Activated CD4-positive, alpha-beta T cell treated with anti-CD3 and anti-CD28 coated beads, Interleukin-2, amount 10 ng/mL, durations not matched to agents 7 days and 5 days (primary cell): ENCODE data around the gene ZNF791. TPM values are rescaled to one million over a fixed set of nuclear protein-coding genes. Genes with fewer than 3 reads are reported as not detected.

Experiments
- CTCF ChIA-PET: fragments of 350-600 bp; sonication (Branson Sonifier 250); formaldehyde crosslinking; loops from one replicate; lab custom pipeline; 2021; ENCODE audit warnings: antibody characterized with exemption; lab: Charles Lee
- POLR2A ChIA-PET: fragments of 350-600 bp; sonication (Branson Sonifier 250); formaldehyde crosslinking; loops from one replicate; lab custom pipeline; 2021; ENCODE audit warnings: antibody characterized with exemption; lab: Charles Lee
- DNase-seq: peaks from one replicate; pipeline ENCODE4 v3.0.0-alpha.2; 2020
- H3K27ac Mint-ChIP-seq: one replicate; pipeline ENCODE4 v1.8.0; 2021; ENCODE audit warnings: mild to moderate bottlenecking, moderate library complexity, mixed read lengths
- H3K27me3 Mint-ChIP-seq: one replicate; pipeline ENCODE4 v1.8.0; 2021; ENCODE audit warnings: mixed read lengths
- H3K36me3 Mint-ChIP-seq: one replicate; pipeline ENCODE4 v1.8.0; 2021; ENCODE audit warnings: low read depth, mixed read lengths
- H3K4me1 Mint-ChIP-seq: one replicate; pipeline ENCODE4 v1.8.0; 2021; ENCODE audit warnings: mixed read lengths
- H3K4me3 Mint-ChIP-seq: one replicate; pipeline ENCODE4 v1.8.0; 2021; ENCODE audit warnings: mild to moderate bottlenecking, moderate library complexity, mixed read lengths
- H3K9me3 Mint-ChIP-seq: one replicate; pipeline ENCODE4 v1.8.0; 2021; ENCODE audit warnings: mixed read lengths
- total RNA-seq, 2 experiments: library from RNA; stranded (reverse); gene quantifications; one replicate each; pipeline ENCODE4 v1.2.3, GENCODE V29; 2021

The ZNF791 gene
- total RNA-seq, 2 experiments from 2014 or later: 31.3 to 37.3 TPM

- Mint-ChIP-seq H3K9me3 (no peaks in the 10 kb centered on the region), H3K27me3 (no peaks in the 10 kb centered on the region), H3K4me3 (no peak overlapping the region), H3K27ac (no peak overlapping the region), H3K4me1 (peaks cover 23% of the 10 kb centered on the region), H3K36me3 (peaks cover 63% of the 10 kb centered on the region)
- CTCF ChIA-PET: interaction anchor here (1.3 kb wide), 1 partner anchor 21 kb away, joined by 4 read pairs; no protein-coding TSS in a partner anchor
- POLR2A ChIA-PET: no interaction called here
- DNase-seq: no peak
Observed at GRCh38 chr19:12660980-12661379, 50.3 kb downstream of the ZNF791 start.

- peaks cover 43% of the 10 kb centered on the region for H3K36me3 Mint-ChIP-seq
- H3K27ac Mint-ChIP-seq: peak overlapping the region; percentile 77
- no peak for DNase-seq
- peak overlapping the region; percentile 96 for H3K4me3 Mint-ChIP-seq
- no peaks in the 10 kb centered on the region for H3K9me3 Mint-ChIP-seq
- POLR2A ChIA-PET: no interaction called here
- H3K4me1 Mint-ChIP-seq: peaks cover 51% of the 10 kb centered on the region
- H3K27me3 Mint-ChIP-seq: no peaks in the 10 kb centered on the region
- CTCF ChIA-PET: interaction anchor here (0.8 to 2.0 kb wide), 4 partner anchors 8 to 105 kb away, joined by 3 to 9 read pairs (median 4); no protein-coding TSS in a partner anchor
Observed at GRCh38 chr19:12664406-12665280, 53.9 kb downstream of the ZNF791 start.

- H3K4me3 Mint-ChIP-seq: peak overlapping the region; percentile 96
- H3K27me3 Mint-ChIP-seq: no peaks in the 10 kb centered on the region
- H3K4me1 Mint-ChIP-seq: peaks cover 53% of the 10 kb centered on the region
- peak overlapping the region; percentile 77 for H3K27ac Mint-ChIP-seq
- peaks cover 38% of the 10 kb centered on the region for H3K36me3 Mint-ChIP-seq
- DNase-seq: peak; percentile 80
- ChIA-PET POLR2A (no interaction called here), CTCF (interaction anchor here (1.1 to 2.0 kb wide), 2 partner anchors 25 to 101 kb away, joined by 3 to 9 read pairs; no protein-coding TSS in a partner anchor)
- no peaks in the 10 kb centered on the region for H3K9me3 Mint-ChIP-seq
Observed at GRCh38 chr19:12665281-12665573, 54.5 kb downstream of the ZNF791 start.

GRCh38 chr19:12665671-12666264 lies 55.0 kb downstream of the ZNF791 start:
- POLR2A ChIA-PET: no interaction called here
- Mint-ChIP-seq H3K9me3 (no peaks in the 10 kb centered on the region), H3K27ac (peak overlapping the region; percentile 77), H3K36me3 (peaks cover 34% of the 10 kb centered on the region), H3K4me1 (peaks cover 57% of the 10 kb centered on the region), H3K27me3 (no peaks in the 10 kb centered on the region), H3K4me3 (peak overlapping the region; percentile 96)
- CTCF ChIA-PET: interaction anchor here (1.0 to 2.0 kb wide), 5 partner anchors 8 to 102 kb away, joined by 3 to 9 read pairs (median 3); no protein-coding TSS in a partner anchor
- no peak for DNase-seq

- Mint-ChIP-seq H3K36me3 (peaks cover 28% of the 10 kb centered on the region), H3K27me3 (no peaks in the 10 kb centered on the region), H3K9me3 (no peaks in the 10 kb centered on the region), H3K4me3 (peak within 1 kb of the TSS; percentile 96), H3K27ac (peak within 1 kb of the TSS; percentile 99), H3K4me1 (peaks cover 59% of the 10 kb centered on the region)
- CTCF ChIA-PET: interaction anchor here (1.0 to 2.0 kb wide), 4 partner anchors 8 to 102 kb away, joined by 3 to 9 read pairs (median 3); no protein-coding TSS in a partner anchor
- DNase-seq: peak; percentile 78
- POLR2A ChIA-PET: interaction anchor here (0.6 kb wide), 2 partner anchors 103 to 1463 kb away, joined by 4 read pairs; no protein-coding TSS in a partner anchor
Observed at GRCh38 chr19:12666265-12667048, 55.7 kb downstream of the ZNF791 start, which contains the start of the genes MAN2B1 and WDR83. Gene MAN2B1 (minus strand): TSS chr19:12666742. CDS start chr19:12666701, 41 bp downstream. Gene WDR83 (plus strand): TSS chr19:12666807. CDS start chr19:12669791, 2,984 bp downstream.

GRCh38 chr19:12667731-12668302 lies 57.1 kb downstream of the ZNF791 start:
- peak overlapping the region; percentile 96 for H3K4me3 Mint-ChIP-seq
- H3K36me3 Mint-ChIP-seq: peaks cover 30% of the 10 kb centered on the region
- H3K9me3 Mint-ChIP-seq: no peaks in the 10 kb centered on the region
- DNase-seq: no peak
- ChIA-PET POLR2A (no interaction called here), CTCF (interaction anchor here (1.0 kb wide), 1 partner anchor 28 kb away, joined by 4 read pairs; no protein-coding TSS in a partner anchor)
- H3K4me1 Mint-ChIP-seq: peaks cover 63% of the 10 kb centered on the region
- no peaks in the 10 kb centered on the region for H3K27me3 Mint-ChIP-seq
- peak overlapping the region; percentile 99 for H3K27ac Mint-ChIP-seq

GRCh38 chr19:12668346-12668745 lies 57.6 kb downstream of the ZNF791 start:
- Mint-ChIP-seq H3K27ac (peak overlapping the region; percentile 99), H3K9me3 (no peaks in the 10 kb centered on the region), H3K36me3 (peaks cover 26% of the 10 kb centered on the region), H3K4me3 (peak overlapping the region; percentile 96), H3K4me1 (peaks cover 62% of the 10 kb centered on the region), H3K27me3 (no peaks in the 10 kb centered on the region)
- no peak for DNase-seq
- ChIA-PET CTCF (interaction anchor here (1.0 to 4.4 kb wide), 2 partner anchors 12 to 28 kb away, joined by 4 to 23 read pairs; partner anchors contain the start of gene DHPS), POLR2A (interaction anchor here (1.0 kb wide), 1 partner anchor 10 kb away, joined by 8 read pairs; no protein-coding TSS in a partner anchor)

GRCh38 chr19:12668932-12669269 lies 58.2 kb downstream of the ZNF791 start:
- Mint-ChIP-seq H3K4me1 (peaks cover 59% of the 10 kb centered on the region), H3K27me3 (no peaks in the 10 kb centered on the region), H3K9me3 (no peaks in the 10 kb centered on the region), H3K27ac (peak overlapping the region; percentile 99), H3K36me3 (peaks cover 22% of the 10 kb centered on the region), H3K4me3 (peak overlapping the region; percentile 96)
- DNase-seq: peak; percentile 74
- ChIA-PET CTCF (interaction anchor here (0.9 to 4.4 kb wide), 4 partner anchors 11 to 508 kb away, joined by 3 to 23 read pairs (median 4); partner anchors contain the start of gene DHPS), POLR2A (interaction anchor here (1.0 kb wide), 1 partner anchor 9 kb away, joined by 8 read pairs; no protein-coding TSS in a partner anchor)

GRCh38 chr19:12669270-12670158 lies 58.8 kb downstream of the ZNF791 start:
- peaks cover 54% of the 10 kb centered on the region for H3K4me1 Mint-ChIP-seq
- H3K9me3 Mint-ChIP-seq: no peaks in the 10 kb centered on the region
- H3K27me3 Mint-ChIP-seq: no peaks in the 10 kb centered on the region

GRCh38 chr19:12670159-12670928 lies 59.6 kb downstream of the ZNF791 start:
- Mint-ChIP-seq H3K9me3 (no peaks in the 10 kb centered on the region), H3K4me3 (peak overlapping the region; percentile 96), H3K27ac (peak overlapping the region; percentile 99), H3K36me3 (peaks cover 18% of the 10 kb centered on the region), H3K27me3 (no peaks in the 10 kb centered on the region), H3K4me1 (peaks cover 45% of the 10 kb centered on the region)
- ChIA-PET POLR2A (no interaction called here), CTCF (interaction anchor here (1.9 to 4.4 kb wide), 2 partner anchors 10 to 103 kb away, joined by 6 to 23 read pairs; partner anchors contain the start of gene DHPS)
- DNase-seq: no peak

More at GRCh38 chr19:12669270-12670158, 58.8 kb downstream of the ZNF791 start:
- POLR2A ChIA-PET: interaction anchor here (1.0 kb wide), 1 partner anchor 9 kb away, joined by 8 read pairs; no protein-coding TSS in a partner anchor
- peaks cover 24% of the 10 kb centered on the region for H3K36me3 Mint-ChIP-seq
- CTCF ChIA-PET: interaction anchor here (0.9 to 4.4 kb wide), 3 partner anchors 11 to 509 kb away, joined by 3 to 23 read pairs (median 5); partner anchors contain the start of gene DHPS
- peak overlapping the region; percentile 99 for H3K27ac Mint-ChIP-seq
- DNase-seq: peak; percentile 78
- H3K4me3 Mint-ChIP-seq: peak overlapping the region; percentile 96
